Parathyroid adenoma (tissue), 2 donors: ENCODE measurements around the gene LHX6.

Experiments used
- H2AFZ ChIP-seq: fragments of 300-600 bp; sonication (generic); one replicate; pipeline ENCODE4 v1.7.0; 2017; ENCODE audit warnings: antibody characterized with exemption, mild to moderate bottlenecking
- H3K27ac ChIP-seq: fragments of 300-600 bp; sonication (generic); one replicate; pipeline ENCODE4 v1.7.0; 2017
- H3K27me3 ChIP-seq: fragments of 300-600 bp; sonication (generic); one replicate; pipeline ENCODE4 v1.7.0; 2017; ENCODE audit warnings: low read length; ENCODE audit not compliant: control insufficient read depth, insufficient read depth
- H3K36me3 ChIP-seq: fragments of 300-600 bp; sonication (generic); one replicate; pipeline ENCODE4 v1.7.0; 2017; ENCODE audit warnings: low read length; ENCODE audit not compliant: control insufficient read depth, insufficient read depth
- H3K4me1 ChIP-seq: fragments of 300-600 bp; sonication (generic); one replicate; pipeline ENCODE4 v1.7.0; 2017; ENCODE audit warnings: control low read depth
- H3K4me2 ChIP-seq: fragments of 300-600 bp; sonication (generic); one replicate; pipeline ENCODE4 v1.7.0; 2017; ENCODE audit warnings: low read length
- H3K4me3 ChIP-seq: fragments of 300-600 bp; sonication (generic); one replicate; pipeline ENCODE4 v1.7.0; 2017; ENCODE audit warnings: low read depth, low read length
- H3K79me2 ChIP-seq: fragments of 300-600 bp; sonication (generic); one replicate; pipeline ENCODE4 v1.7.0; 2017; ENCODE audit warnings: control low read depth
- H3K9ac ChIP-seq: fragments of 300-600 bp; sonication (generic); one replicate; pipeline ENCODE4 v1.7.0; 2017; ENCODE audit warnings: mild to moderate bottlenecking
- H3K9me3 ChIP-seq: fragments of 300-600 bp; sonication (generic); one replicate; pipeline ENCODE4 v1.7.0; 2017; ENCODE audit warnings: low read length; ENCODE audit not compliant: control insufficient read depth
- TF ChIP-seq, protein P1 (sequence below): fragments of 300-600 bp; sonication (generic); IDR thresholded peaks from one replicate; pipeline ENCODE4 v1.7.0; 2017; ENCODE audit warnings: antibody characterized with exemption, mild to moderate bottlenecking
- donor health status: primary hyperparathyroidism.

LHX6 gene

DNA sequence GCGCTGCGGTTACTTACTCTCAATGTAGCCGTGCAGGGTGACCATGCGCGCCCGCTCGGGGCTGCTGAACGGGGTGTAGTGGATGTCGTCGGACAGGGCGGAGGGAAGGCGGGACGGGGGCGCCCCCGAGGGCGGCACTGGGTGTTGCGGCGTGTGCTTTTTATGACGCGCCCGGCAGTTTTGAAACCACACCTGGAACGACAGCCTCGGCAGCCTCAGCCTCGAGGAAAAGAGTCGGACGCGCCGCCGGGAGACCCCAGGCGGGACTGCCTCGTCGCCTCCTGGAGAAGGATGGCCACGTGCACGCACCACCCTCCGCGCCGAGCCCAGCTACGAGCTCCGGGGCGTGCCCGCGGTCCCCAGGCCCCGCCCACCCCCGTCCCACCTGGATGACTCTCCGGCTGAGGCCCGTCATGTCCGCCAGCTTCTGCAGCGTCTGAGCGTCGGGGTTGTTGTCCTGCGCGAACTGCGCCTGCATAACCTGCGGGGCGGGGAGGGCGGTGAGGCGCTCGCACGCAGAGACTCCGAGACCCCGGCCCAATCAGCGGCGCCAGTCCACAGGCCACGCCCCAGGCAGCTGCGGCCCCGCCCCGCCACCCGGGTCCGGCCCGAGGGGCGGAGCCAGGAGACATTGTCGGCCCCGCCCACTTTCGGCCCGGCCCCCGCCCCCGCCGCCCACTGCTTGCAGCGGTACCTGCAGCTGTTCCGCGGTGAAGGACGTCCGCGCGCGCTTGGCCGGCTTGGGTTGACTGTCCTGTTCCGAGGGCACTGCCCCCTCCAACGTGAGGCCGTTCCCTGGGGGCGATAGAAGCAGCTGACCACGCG, 15.0 kb downstream of the LHX6 start:
- TF ChIP-seq, protein P1, sequence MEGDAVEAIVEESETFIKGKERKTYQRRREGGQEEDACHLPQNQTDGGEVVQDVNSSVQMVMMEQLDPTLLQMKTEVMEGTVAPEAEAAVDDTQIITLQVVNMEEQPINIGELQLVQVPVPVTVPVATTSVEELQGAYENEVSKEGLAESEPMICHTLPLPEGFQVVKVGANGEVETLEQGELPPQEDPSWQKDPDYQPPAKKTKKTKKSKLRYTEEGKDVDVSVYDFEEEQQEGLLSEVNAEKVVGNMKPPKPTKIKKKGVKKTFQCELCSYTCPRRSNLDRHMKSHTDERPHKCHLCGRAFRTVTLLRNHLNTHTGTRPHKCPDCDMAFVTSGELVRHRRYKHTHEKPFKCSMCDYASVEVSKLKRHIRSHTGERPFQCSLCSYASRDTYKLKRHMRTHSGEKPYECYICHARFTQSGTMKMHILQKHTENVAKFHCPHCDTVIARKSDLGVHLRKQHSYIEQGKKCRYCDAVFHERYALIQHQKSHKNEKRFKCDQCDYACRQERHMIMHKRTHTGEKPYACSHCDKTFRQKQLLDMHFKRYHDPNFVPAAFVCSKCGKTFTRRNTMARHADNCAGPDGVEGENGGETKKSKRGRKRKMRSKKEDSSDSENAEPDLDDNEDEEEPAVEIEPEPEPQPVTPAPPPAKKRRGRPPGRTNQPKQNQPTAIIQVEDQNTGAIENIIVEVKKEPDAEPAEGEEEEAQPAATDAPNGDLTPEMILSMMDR = no peak
- peak overlapping the region; percentile 11 for H2AFZ ChIP-seq
- H3K4me2 ChIP-seq = peak overlapping the region; percentile 57
- no peaks in the 10 kb centered on the region for H3K9me3 ChIP-seq
- H3K4me3 ChIP-seq = peak overlapping the region; percentile 25
- no peak overlapping the region for H3K9ac ChIP-seq
- H3K27ac ChIP-seq = no peak overlapping the region
- no peaks in the 10 kb centered on the region for H3K36me3 ChIP-seq
- no peaks in the 10 kb centered on the region for H3K27me3 ChIP-seq
- no peaks in the 10 kb centered on the region for H3K4me1 ChIP-seq
- no peaks in the 10 kb centered on the region for H3K79me2 ChIP-seq

DNA sequence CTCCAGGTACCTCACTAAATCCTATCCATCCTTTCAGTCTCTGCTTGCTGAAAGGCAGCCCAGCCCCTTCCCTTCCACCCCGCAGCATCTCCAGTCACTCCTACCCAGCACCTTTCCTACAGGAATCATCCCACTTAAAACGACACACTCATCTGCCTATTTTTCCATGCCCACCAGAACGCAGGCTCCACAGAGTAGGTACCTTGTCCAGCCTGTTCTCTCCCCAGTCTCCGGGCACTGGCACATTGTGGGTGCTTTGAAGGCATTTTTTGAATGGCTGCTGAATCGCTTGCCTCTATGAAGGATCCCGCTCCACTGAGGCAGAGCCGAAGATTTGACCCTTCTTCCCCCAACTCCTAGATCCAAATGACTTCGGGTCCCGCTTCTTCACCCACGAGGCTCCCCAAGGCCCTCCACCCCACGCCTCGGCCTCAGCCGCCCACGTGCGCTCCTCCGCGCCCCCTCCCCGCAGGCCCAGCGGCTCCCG, 15.6 kb downstream of the LHX6 start:
- no peak overlapping the region for H2AFZ ChIP-seq
- H3K9ac ChIP-seq = no peak overlapping the region
- no peak overlapping the region for H3K27ac ChIP-seq
- H3K27me3 ChIP-seq = no peaks in the 10 kb centered on the region
- H3K36me3 ChIP-seq = no peaks in the 10 kb centered on the region
- TF ChIP-seq, protein P1 = no peak
- H3K4me3 ChIP-seq = peak overlapping the region; percentile 25
- no peaks in the 10 kb centered on the region for H3K79me2 ChIP-seq
- H3K9me3 ChIP-seq = no peaks in the 10 kb centered on the region
- peak overlapping the region; percentile 57 for H3K4me2 ChIP-seq
- no peaks in the 10 kb centered on the region for H3K4me1 ChIP-seq

DNA sequence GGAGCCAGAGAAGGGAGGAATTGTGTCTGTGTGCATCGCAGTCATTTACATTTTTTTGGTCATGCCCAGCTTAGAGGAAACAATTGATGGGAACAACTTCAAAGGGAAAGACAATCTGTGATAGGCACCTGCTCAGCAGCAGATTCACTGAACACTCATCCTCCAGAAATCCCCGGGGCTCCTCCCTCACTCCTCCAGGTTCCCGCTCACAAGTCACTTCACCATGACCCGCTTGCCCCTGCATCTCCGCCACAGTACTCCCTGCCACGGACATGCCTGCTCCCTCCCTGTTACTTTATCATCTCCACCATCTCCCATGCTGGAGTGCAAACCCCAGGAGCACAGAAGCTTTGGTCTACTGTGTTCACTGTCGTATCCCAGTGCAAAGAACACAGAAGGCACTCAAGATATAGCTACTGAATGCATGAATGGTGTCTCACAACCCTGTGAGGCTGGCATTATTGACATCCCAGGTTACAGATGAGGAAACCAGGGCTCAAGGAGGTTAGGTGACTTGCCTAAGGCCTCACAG, 16.2 kb downstream of the LHX6 start:
- Histone ChIP-seq H3K4me3 (no peak overlapping the region), H3K4me2 (no peak overlapping the region), H3K9me3 (no peaks in the 10 kb centered on the region), H3K4me1 (no peaks in the 10 kb centered on the region), H3K36me3 (no peaks in the 10 kb centered on the region), H2AFZ (no peak overlapping the region), H3K9ac (no peak overlapping the region), H3K27me3 (no peaks in the 10 kb centered on the region), H3K27ac (no peak overlapping the region), H3K79me2 (no peaks in the 10 kb centered on the region)
- TF ChIP-seq, protein P1 = no peak

DNA sequence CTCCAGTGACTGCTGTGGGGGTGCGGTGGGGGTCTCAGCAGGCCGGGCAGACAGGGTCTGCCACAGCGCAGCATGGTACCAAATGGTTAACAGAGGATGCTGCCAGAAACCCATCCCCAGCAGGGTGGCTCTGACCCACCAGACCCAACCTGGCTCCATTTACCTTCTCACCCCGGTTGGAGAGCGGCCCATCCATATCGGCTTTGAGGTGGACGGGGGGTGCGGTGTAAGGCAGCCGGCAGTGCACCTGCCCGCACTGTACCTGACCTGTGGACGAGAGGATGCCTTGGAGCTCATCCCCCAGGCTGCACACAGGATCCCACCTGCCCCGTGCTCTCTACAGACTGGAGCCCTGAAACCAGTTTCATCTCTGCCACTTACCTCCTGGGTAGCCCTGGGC, 19.3 kb downstream of the LHX6 start:
- no peak overlapping the region for H3K4me3 ChIP-seq
- H2AFZ ChIP-seq = no peak overlapping the region
- no peak overlapping the region for H3K9ac ChIP-seq
- TF ChIP-seq, protein P1 = no peak
- no peaks in the 10 kb centered on the region for H3K9me3 ChIP-seq
- no peaks in the 10 kb centered on the region for H3K4me1 ChIP-seq
- H3K27ac ChIP-seq = no peak overlapping the region
- H3K27me3 ChIP-seq = no peaks in the 10 kb centered on the region
- H3K79me2 ChIP-seq = no peaks in the 10 kb centered on the region
- H3K4me2 ChIP-seq = no peak overlapping the region
- H3K36me3 ChIP-seq = no peaks in the 10 kb centered on the region
